DOHH2 (cell line): Measurements from ENCODE around the gene NCLN.

ENCODE experiments used
- EZH2phosphoT487 ChIP-seq: fragments of 200-600 bp; sonication (generic); IDR thresholded peaks from 2 replicates; pipeline ENCODE4 v1.6.1; 2017; ENCODE audit warnings: borderline replicate concordance, mild to moderate bottlenecking, antibody characterized with exemption, low read length, moderate library complexity, mixed read lengths
- TF ChIP-seq, protein P1 (sequence below): fragments of 200-600 bp; sonication (generic); IDR thresholded peaks from one replicate; pipeline ENCODE4 v1.5.1; 2014; ENCODE audit warnings: antibody characterized with exemption, mild to moderate bottlenecking, low read depth, low read length; ENCODE audit not compliant: poor library complexity, severe bottlenecking

DNA sequence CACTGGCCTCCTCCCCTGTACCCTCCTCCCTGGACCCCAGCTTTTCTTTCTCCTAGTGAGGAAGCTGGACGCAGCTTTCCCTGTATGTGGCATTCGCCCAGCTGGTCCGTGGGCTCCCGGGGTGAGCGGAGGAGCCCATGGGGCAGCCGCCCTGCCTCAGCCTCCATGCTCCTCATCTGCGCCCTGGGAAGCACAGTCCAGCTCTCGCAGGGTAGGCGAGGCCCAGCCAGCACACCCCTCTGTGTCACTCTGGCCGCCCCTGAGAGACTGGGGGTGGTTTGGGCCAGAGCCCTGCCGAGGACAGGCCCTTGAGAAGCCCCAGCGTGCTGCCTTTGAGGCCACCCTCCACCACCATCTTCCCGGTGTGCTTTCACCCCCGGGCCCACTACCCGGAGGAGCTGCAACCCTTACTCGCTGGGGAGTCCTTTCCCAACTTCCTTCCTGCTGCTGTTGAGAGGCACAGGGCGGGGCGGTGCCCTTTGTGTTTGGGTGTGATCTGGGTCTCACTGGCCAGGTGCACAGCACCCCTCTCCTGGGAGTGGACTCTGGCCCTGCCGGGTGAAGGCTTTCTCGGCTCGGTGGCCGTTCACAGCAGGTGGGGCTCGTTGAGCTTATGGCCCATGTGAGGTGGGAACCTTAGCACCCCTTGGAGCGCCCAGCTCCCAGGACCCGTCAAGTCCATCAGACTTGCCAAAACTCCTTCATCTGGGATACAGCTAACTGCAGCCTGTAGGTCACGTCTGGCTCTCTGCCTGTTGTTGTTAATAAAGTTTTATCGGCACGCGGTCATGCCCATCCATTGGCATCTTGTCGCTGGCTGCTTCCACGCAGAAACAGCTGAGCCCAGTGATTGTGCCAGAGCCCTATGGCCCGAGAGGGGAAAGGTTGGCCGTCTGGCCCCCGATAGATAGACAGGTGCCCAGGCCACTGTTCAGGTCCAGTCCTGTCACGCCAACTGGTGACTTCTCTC is 3.2 kb downstream of the NCLN start:
- TF ChIP-seq, protein P1, sequence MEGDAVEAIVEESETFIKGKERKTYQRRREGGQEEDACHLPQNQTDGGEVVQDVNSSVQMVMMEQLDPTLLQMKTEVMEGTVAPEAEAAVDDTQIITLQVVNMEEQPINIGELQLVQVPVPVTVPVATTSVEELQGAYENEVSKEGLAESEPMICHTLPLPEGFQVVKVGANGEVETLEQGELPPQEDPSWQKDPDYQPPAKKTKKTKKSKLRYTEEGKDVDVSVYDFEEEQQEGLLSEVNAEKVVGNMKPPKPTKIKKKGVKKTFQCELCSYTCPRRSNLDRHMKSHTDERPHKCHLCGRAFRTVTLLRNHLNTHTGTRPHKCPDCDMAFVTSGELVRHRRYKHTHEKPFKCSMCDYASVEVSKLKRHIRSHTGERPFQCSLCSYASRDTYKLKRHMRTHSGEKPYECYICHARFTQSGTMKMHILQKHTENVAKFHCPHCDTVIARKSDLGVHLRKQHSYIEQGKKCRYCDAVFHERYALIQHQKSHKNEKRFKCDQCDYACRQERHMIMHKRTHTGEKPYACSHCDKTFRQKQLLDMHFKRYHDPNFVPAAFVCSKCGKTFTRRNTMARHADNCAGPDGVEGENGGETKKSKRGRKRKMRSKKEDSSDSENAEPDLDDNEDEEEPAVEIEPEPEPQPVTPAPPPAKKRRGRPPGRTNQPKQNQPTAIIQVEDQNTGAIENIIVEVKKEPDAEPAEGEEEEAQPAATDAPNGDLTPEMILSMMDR = no peak
- TF ChIP-seq EZH2phosphoT487 = no peak
